GM12891 (cell line): ENCODE measurements around the gene LY6G5C.

Source experiments
- DNase-seq: peaks from one replicate; pipeline ENCODE4 v3.0.0; 2011; ENCODE audit warnings: low spot score; ENCODE audit not compliant: insufficient read length
- FAIRE-seq: peaks from 2 replicates; lab custom pipeline; 2011; peaks lifted over from hg19 to GRCh38; lab: Jason Lieb, UNC
- PAX5 ChIP-seq: IDR thresholded peaks from 2 replicates; pipeline ENCODE4 v1.6.1; 2011; ENCODE audit warnings: low read length, moderate library complexity, mild to moderate bottlenecking; ENCODE audit not compliant: insufficient read depth, severe bottlenecking
- POLR2A ChIP-seq: IDR thresholded peaks from 2 replicates; pipeline ENCODE4 v1.6.1; 2011; ENCODE audit warnings: low read depth, low read length, control low read depth
- POLR2AphosphoS5 ChIP-seq: IDR thresholded peaks from 2 replicates; pipeline ENCODE4 v1.6.1; 2011; ENCODE audit warnings: low read depth, low read length, control low read depth
- POU2F2 ChIP-seq: IDR thresholded peaks from 2 replicates; pipeline ENCODE4 v1.6.1; 2011; ENCODE audit warnings: low read depth, mild to moderate bottlenecking, control low read depth, low read length, moderate library complexity
- SPI1 ChIP-seq: IDR thresholded peaks from 2 replicates; pipeline ENCODE4 v1.6.1; 2011; ENCODE audit warnings: low read depth, low read length, control low read depth
- TAF1 ChIP-seq: IDR thresholded peaks from 2 replicates; pipeline ENCODE4 v1.6.1; 2011; ENCODE audit warnings: low read depth, low read length, control low read depth

The LY6G5C gene

GRCh38 chr6:31661262-31662123 is 19.4 kb downstream of the LY6G5C start:
- TF ChIP-seq TAF1 (no peak), POLR2AphosphoS5 (no peak), POLR2A (0 out of 2 replicates have a peak, but pooled peaks have one; percentile 35), POU2F2 (no peak), SPI1 (peak; percentile 24), PAX5 (no peak)
- DNase-seq (no peak), FAIRE-seq (no peak)

- FAIRE-seq (peak; percentile 31), DNase-seq (peak; percentile 81)
Measured at GRCh38 chr6:31660381-31661261, 20.2 kb downstream of the LY6G5C start, which contains the start of gene C6orf47. Gene C6orf47, minus strand, starts transcription at chr6:31660778. Its CDS starts 831 bp downstream, at chr6:31659947.

GRCh38 chr6:31659649-31660380 is 21.1 kb downstream of the LY6G5C start:
- TF ChIP-seq SPI1 (0 out of 2 replicates have a peak, but pooled peaks have one; percentile 6), POLR2A (no peak), PAX5 (peak; percentile 56), POLR2AphosphoS5 (no peak)
- FAIRE-seq (peak; percentile 55), DNase-seq (no peak)

More at GRCh38 chr6:31660381-31661261, 20.2 kb downstream of the LY6G5C start, which contains the start of gene C6orf47:
- peak; percentile 71 for TF ChIP-seq POLR2AphosphoS5
- peak; percentile 76 for TF ChIP-seq POLR2A
- TF ChIP-seq TAF1: peak; percentile 45; the same call in 1 of the 2 replicates
- no peak for TF ChIP-seq SPI1
- no peak; the same call in 1 of the 2 replicates for TF ChIP-seq POU2F2

GRCh38 chr6:31658983-31659648 is 21.8 kb downstream of the LY6G5C start:
- FAIRE-seq (no peak), DNase-seq (no peak)
- TF ChIP-seq POLR2A: no peak
- TF ChIP-seq POU2F2: no peak
- no peak for TF ChIP-seq SPI1

GRCh38 chr6:31658158-31658688 is 22.6 kb downstream of the LY6G5C start:
- DNase-seq (no peak), FAIRE-seq (no peak)
- TF ChIP-seq POLR2A: peak; percentile 35; the same call in 1 of the 2 replicates
- no peak for TF ChIP-seq POU2F2

GRCh38 chr6:31657406-31658157 is 23.3 kb downstream of the LY6G5C start:
- FAIRE-seq (no peak), DNase-seq (no peak)
- TF ChIP-seq SPI1 (no peak), POLR2A (no peak)

- TF ChIP-seq TAF1 (no peak), SPI1 (no peak), POLR2A (no peak; the same call in 1 of the 2 replicates), POLR2AphosphoS5 (no peak), POU2F2 (no peak), PAX5 (no peak)
- no peak for FAIRE-seq
Measured at GRCh38 chr6:31655349-31656237, 25.3 kb downstream of the LY6G5C start, which contains the start of gene APOM. Gene APOM, plus strand, starts transcription at chr6:31655894. Its CDS starts 73 bp downstream, at chr6:31655967.

More at GRCh38 chr6:31655349-31656237, 25.3 kb downstream of the LY6G5C start, which contains the start of gene APOM:
- DNase-seq: no peak
